HG02852 (cell line): ENCODE data around the gene ZNF81.
A peak's percentile ranks its signal among the peaks of the same experiment; 100 is the strongest.
"Not testable (repeated sequence)": the region's sequence is repeated elsewhere in the genome, so short reads cannot be mapped to it uniquely, and the experiment has no call there.

Experiments used
- ATAC-seq: cut with Tn5 transposase; IDR thresholded peaks from one replicate; pipeline ENCODE4 v1.9.1; 2021; ENCODE audit warnings: mild to moderate bottlenecking, moderate library complexity; ENCODE audit not compliant: unreplicated experiment

The ZNF81 gene

GRCh38 chrX:47931970-47932369, 95.3 kb downstream of the ZNF81 start:
- ATAC-seq, result not testable (repeated sequence)

DNA sequence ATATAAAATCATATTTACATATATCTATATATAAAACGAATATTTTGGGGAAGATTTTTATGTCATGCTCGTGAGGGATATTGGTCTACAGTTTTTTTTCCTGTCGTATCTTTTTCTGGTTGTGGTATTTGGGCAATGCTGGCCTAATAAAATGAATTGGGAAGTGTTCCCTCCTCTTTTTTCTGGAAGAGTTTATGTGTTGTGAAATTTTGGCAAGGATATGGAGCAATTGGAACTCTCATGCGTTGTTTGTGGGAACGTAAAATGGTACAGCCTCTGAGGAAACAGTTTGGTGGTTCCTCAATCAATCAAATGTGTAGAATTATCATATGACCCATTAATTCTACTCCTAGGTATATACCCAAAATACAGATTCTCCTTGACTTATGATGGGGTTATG, 97.2 kb downstream of the ZNF81 start:
- no peak for ATAC-seq

DNA sequence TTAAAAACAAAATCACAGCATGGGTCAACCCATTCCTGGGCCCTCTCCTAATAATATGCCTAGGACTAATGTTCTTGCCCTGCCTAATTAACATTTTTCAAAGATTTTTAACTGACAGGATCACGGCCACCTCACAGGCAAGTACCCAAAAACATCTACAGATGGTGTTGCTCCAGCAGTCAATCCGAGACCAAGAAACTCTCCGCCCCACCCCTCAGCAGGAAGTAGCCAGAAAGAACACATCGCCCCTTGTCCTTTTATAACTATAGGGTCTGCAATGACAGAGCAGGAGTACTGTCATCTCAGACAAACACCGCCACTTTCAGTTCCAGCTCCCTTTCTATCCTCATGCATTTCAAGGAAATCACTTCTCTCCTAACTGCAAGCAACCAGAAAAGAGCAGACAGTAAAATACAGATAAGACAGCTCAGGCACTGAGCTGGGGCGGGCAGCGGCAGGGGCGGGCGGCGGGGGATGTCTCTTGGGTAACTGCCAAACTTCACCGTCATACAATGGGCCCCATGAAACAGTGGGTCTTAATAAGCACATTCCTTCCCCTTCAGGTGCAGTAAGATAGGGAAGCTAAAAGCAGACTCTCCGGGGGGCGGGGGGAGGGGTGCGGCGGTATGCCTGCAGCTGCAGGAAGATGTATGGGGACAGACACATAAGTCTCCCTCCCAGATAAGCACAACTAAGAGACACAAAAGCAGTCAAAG, 99.7 kb downstream of the ZNF81 start:
- ATAC-seq, result peak; percentile 47

- no peak for ATAC-seq
Observed at GRCh38 chrX:47936940-47937317, 100.2 kb downstream of the ZNF81 start.

GRCh38 chrX:47940448-47940847, 103.7 kb downstream of the ZNF81 start:
- ATAC-seq, result no peak

DNA sequence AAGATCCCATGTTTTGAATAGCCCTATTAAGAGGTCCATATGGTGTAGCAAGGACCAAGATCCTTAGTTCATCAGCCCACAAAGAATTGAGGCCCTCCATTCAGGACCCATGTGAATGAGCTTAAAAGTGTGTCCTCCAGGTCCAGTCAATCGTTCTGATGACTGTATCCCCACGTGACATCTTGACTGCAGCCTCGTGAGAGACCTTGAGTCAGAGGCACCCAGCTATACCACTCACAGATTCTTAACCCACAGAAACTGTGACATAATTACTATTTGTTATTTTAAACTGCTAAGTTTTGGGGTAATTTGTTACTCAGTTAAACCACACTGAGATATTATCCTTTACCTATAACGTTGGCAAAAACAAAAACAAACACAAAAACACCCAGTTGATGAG, 104.7 kb downstream of the ZNF81 start:
- no peak for ATAC-seq

DNA sequence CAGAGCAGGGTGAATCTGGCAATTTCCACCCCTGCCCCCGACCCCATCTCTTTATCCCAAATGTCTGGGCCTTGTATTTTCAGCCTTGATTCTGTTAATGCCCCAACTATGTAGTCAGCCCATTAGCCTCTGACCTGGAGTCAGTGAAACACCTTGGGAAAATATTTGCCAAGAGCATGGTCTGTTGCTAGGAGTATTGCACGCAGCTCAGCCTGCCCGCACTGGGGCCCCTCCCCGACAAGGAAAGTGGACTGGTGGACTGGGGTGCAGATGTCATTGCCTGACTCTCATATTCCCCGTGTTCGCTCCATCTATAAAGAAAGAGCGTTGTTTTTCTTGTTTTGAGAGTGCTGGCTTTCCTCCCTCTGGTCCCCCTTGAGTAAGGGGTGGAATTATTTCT, 118.6 kb downstream of the ZNF81 start:
- ATAC-seq, result not testable (repeated sequence)

DNA sequence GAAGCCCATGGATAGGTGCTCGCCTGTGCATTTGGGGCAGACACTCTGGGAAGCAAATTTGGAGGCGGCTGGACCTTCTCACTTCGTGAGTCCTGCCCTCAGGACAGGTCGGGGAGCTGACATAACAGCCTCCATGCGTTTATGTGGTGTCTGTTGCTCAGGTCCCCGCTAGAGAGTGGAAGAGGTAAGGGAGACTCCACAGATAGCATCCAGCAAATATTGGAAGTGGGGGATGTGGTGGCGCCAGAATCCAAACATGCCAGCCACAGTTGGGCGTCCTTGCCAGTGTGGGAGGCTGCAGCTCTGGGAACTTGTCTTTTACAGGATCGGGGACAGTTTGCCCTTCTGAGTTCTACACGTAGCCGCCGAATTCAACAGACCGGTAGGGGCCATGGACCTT, 119.3 kb downstream of the ZNF81 start:
- ATAC-seq, result no peak

GRCh38 chrX:47958206-47958605, 121.5 kb downstream of the ZNF81 start:
- not testable (repeated sequence) for ATAC-seq

GRCh38 chrX:47958761-47959342, 122.2 kb downstream of the ZNF81 start:
- no peak for ATAC-seq

DNA sequence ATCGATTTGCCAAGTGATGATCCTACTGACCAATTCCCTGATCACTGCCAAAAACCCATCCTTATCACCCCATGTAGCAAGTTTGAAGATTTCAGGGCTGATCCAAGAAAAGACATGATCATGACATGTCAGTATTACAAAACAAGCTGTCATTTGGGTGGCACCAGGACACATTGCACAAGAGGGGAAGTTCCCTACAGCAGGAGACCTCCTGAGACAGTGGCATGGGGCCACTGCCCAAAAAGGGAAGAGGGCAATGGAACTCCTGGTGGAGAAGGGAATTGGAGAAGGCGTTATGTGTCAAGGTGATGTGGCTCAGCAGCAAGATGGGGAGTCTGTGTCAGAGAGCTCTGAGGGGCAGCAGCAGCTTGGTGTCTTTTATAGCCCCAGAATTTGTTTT, 123.7 kb downstream of the ZNF81 start:
- ATAC-seq, result no peak

GRCh38 chrX:47961830-47962229, 125.1 kb downstream of the ZNF81 start:
- not testable (repeated sequence) for ATAC-seq

GRCh38 chrX:47965526-47965925, 128.8 kb downstream of the ZNF81 start:
- ATAC-seq, result not testable (repeated sequence)
